Heart right ventricle (tissue), 16 donors: ENCODE data around the gene MUC16. TPM values are rescaled to one million over a fixed set of nuclear protein-coding genes. Genes with fewer than 3 reads are reported as not detected.

ENCODE experiments used
- ATAC-seq, 8 donors: fragments of 200-7000 bp; cut with Tn5 transposase; one replicate each; pipeline ENCODE4 v1.9.1; 2020; ENCODE audit warnings: mild to moderate bottlenecking in 8 of 8, moderate library complexity in 8 of 8, moderate number of reproducible peaks in 1 of 8
- DNase-seq, 2 donors: peaks; one replicate each; pipeline ENCODE4 v3.0.0-alpha.2; 2020
- H3K27ac ChIP-seq, 10 donors: fragments of 200-600 bp; sonication (generic) in 2 of 10; one replicate each; pipeline versions ENCODE4 v1.5.0 to v1.8.0; 2020 to 2022; ENCODE audit warnings: mild to moderate bottlenecking in 3 of 10
- H3K27me3 ChIP-seq, 7 donors: fragments of 200-600 bp; one replicate each; pipeline ENCODE4 v1.8.0; 2021 to 2022; ENCODE audit warnings: mild to moderate bottlenecking in 2 of 7
- H3K36me3 ChIP-seq, 9 donors: fragments of 200-600 bp; sonication (generic) in 1 of 9; one replicate each; pipeline versions ENCODE4 v1.5.0 to v1.8.0; 2020 to 2022; ENCODE audit warnings: mild to moderate bottlenecking in 2 of 9
- H3K4me1 ChIP-seq, 9 donors: fragments of 200-600 bp; sonication (generic) in 1 of 9; one replicate each; pipeline versions ENCODE4 v1.5.0 to v1.8.0; 2020 to 2022; ENCODE audit warnings: mild to moderate bottlenecking in 4 of 9
- H3K4me3 ChIP-seq, 10 donors: fragments of 200-600 bp; sonication (generic) in 2 of 10; one replicate each; pipeline versions ENCODE4 v1.5.0 to v1.8.0; 2020 to 2022; ENCODE audit warnings: mild to moderate bottlenecking in 7 of 10, moderate library complexity in 2 of 10
- H3K9me3 ChIP-seq, 11 donors: fragments of 200-600 bp in 10 of 11; sonication (generic) in 2 of 11; one replicate each; pipeline versions ENCODE4 v1.5.0 to v1.8.0; 2013 to 2022; ENCODE audit warnings: mild to moderate bottlenecking in 2 of 11, control low read depth in 1 of 11, moderate library complexity in 1 of 11
- WGBS, 2 donors: extraction: QIAGEN DNeasy Blood & Tissue Kit; methylation state at CpG; one replicate each; pipeline ENCODE4 v1.1.7; 2013; ENCODE audit warnings: inconsistent platforms in 1 of 2; 5-methylcytosine and 5-hydroxymethylcytosine counted together
- intact Hi-C, 10 donors: fragments of 100-400 bp; cut with DNase I; formaldehyde crosslinking; loops; one replicate each; pipeline versions ENCODE4 v1.11.1 to v1.14.2; 2022
- polyA plus RNA-seq, 2 donors: library from polyadenylated mRNA; stranded (reverse); fragments of 200-250 nt; gene quantifications; one replicate each; pipeline ENCODE4 v1.2.3, GENCODE V29; 2013
- total RNA-seq, 10 donors: library from RNA; stranded (reverse); fragmentation: NEBNext Ultra II Directional in 3 of 10; extraction: Animal tissue kit (Norgen Biotek cat#: 25700) in 3 of 10; gene quantifications; one replicate each; pipeline versions ENCODE4 v1.2.1 to v1.2.4, GENCODE V29; 2021 to 2023
- TF ChIP-seq, protein P1 (sequence below), 9 donors: fragments of 200-600 bp; sonication (generic) in 2 of 9; IDR thresholded peaks; one replicate each; pipeline versions ENCODE4 v1.5.0 to v1.8.0; 2021 to 2022; ENCODE audit warnings: antibody characterized with exemption in 9 of 9, mild to moderate bottlenecking in 5 of 9, moderate library complexity in 1 of 9
- donor health status: Arrhythmogenic right ventricular cardiomyopathy.
- donor health status: ischemic (EF 13 %, LVEDD 7.1; RV severe dilation, severe dysfunction).
- donor health status: healthy with polysubstance abuse.
- donor health status: DM: no; HTN: yes; CAD: no.
- donor health status: DM: no; HTN: no; CAD: no.
- donor health status: ischemic (EF 25% LVEDD 6.9; RV normal size, moderate dysfunction).
- donor health status: ischemic (EF 25% LVEDD 5.7; RV mildly dilated, moderate dysfunction).
- donor health status: healthy.
- donor health status: DM: yes; HTN: yes; CAD: no.
- donor health status: Ischemic cardiomyopathy.
- donor health status: ischemic (EF 35%, LVEDD 5.7; RV mildly dilated, moderate dysfunction).
- donor health status: nonischemic (EF 11% LVEDD 7.7; RV severe dilation, severe dysfunction).
- donor health status: DM: yes; HTN: yes; CAD: no.
- donor health status: PGD.
- donor health status: ischemic (EF 29% LVEDD 5.4; RV normal size, mild dysfunction).
- donor health status: nonischemic (EF 23%, LVEDD 6.1; RV moderate dilation, normal function).

Gene MUC16
- total and polyA plus RNA-seq, 12 donors, result under 0.01 to 0.31 (median 0.07) TPM; not detected in 7

DNA sequence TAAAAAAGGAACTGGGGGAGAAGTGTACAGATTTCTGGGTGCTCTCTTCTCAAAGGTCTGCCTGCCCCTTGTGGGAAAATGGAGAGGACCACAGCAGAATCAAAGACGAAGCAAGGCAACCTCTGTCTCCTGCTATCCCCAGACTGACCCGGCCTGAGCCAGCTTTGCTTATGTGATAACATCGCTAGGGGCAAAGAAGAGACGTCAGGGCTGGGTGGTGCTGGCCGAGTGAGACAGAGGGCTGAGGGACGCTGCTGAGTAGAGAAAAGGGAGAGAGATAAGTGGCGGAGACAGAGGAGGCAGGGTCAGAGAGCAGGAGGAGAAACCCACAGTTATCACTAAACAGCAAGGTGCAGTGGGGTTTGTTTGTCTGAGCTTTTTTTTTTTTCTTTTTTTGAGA is 4.6 kb upstream of the MUC16 start:
- 21 to 25% methylated on average over 7 of the region's 7 CpGs for WGBS, 2 donors
- intact Hi-C loops, result loop anchor here in 1 of 10 donors (2.0 kb wide), 1 partner anchor 60 kb away; no protein-coding TSS in a partner anchor
- no peak for ATAC-seq
- no peak overlapping the region for H3K27ac ChIP-seq
- no peak for DNase-seq
- TF ChIP-seq, protein P1, sequence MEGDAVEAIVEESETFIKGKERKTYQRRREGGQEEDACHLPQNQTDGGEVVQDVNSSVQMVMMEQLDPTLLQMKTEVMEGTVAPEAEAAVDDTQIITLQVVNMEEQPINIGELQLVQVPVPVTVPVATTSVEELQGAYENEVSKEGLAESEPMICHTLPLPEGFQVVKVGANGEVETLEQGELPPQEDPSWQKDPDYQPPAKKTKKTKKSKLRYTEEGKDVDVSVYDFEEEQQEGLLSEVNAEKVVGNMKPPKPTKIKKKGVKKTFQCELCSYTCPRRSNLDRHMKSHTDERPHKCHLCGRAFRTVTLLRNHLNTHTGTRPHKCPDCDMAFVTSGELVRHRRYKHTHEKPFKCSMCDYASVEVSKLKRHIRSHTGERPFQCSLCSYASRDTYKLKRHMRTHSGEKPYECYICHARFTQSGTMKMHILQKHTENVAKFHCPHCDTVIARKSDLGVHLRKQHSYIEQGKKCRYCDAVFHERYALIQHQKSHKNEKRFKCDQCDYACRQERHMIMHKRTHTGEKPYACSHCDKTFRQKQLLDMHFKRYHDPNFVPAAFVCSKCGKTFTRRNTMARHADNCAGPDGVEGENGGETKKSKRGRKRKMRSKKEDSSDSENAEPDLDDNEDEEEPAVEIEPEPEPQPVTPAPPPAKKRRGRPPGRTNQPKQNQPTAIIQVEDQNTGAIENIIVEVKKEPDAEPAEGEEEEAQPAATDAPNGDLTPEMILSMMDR (IDR thresholded peaks at IDR 0.05), result no peak
- H3K4me1 ChIP-seq, result no peaks in the 10 kb centered on the region
- H3K9me3 ChIP-seq, result peaks cover 0 to 6% (median 0%) of the 10 kb centered on the region in 11 donors
- H3K27me3 ChIP-seq, result peaks cover 0 to 24% (median 9%) of the 10 kb centered on the region in 7 donors
- H3K4me3 ChIP-seq, result no peak overlapping the region
- H3K36me3 ChIP-seq, result no peaks in the 10 kb centered on the region

DNA sequence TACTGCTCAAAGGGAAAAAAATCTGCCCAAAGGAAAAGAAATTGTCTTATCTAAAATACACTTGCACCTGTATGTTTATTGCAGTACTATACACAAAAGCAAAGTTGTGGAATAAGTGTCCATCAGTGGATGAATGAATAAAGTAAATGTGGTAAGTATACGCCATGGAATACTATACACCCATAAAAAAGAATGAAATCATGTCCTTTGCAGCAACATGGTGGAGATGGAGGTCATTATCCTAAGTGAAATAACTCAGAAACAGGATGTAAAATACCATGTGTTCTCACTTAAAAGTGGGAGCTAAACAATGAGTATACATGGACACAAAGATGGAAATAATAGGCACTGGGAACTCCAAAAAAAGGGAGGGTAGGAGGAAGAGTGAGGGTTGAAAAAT is 3.8 kb upstream of the MUC16 start:
- no peaks in the 10 kb centered on the region for H3K4me1 ChIP-seq
- H3K27ac ChIP-seq, result no peak overlapping the region
- peaks cover 0 to 6% (median 0%) of the 10 kb centered on the region in 11 donors for H3K9me3 ChIP-seq
- H3K36me3 ChIP-seq, result no peaks in the 10 kb centered on the region
- DNase-seq, result no peak
- H3K27me3 ChIP-seq, result peaks cover 0 to 31% (median 10%) of the 10 kb centered on the region in 7 donors
- intact Hi-C loops, result loop anchor here in 1 of 10 donors (2.0 kb wide), 1 partner anchor 59 kb away; no protein-coding TSS in a partner anchor
- 88 to 97% methylated on average over 1 of the region's 1 CpG for WGBS, 2 donors
- ATAC-seq, result no peak
- TF ChIP-seq, protein P1 (IDR thresholded peaks at IDR 0.05), result no peak
- no peak overlapping the region for H3K4me3 ChIP-seq

DNA sequence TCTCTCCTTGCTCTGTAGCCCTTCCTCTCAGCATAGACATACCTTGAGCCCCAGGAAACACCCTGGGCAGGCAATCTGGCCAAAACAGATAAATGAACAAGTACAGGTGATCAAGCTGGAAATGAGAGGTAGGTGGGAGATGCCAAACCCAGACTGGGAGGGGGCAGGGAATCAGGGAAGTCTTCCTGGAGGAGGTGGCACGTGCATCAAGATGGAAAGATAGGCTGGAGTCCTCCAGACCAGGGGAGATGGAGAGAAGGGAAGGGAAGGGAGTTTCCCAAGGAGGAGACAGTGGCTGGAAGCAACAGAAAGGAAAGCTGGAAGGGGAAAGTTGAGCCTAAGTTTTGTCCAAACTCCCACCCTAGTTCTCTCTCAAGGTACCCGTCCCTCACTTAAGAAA is 1.7 kb upstream of the MUC16 start:
- ATAC-seq, result no peak
- Histone ChIP-seq H3K27me3 (peaks cover 0 to 38% (median 14%) of the 10 kb centered on the region in 7 donors), H3K4me1 (no peaks in the 10 kb centered on the region), H3K27ac (no peak overlapping the region), H3K36me3 (no peaks in the 10 kb centered on the region), H3K9me3 (peaks cover 0 to 6% (median 0%) of the 10 kb centered on the region in 11 donors), H3K4me3 (no peak overlapping the region)
- intact Hi-C loops, result no loop called here
- 52 to 63% methylated on average over 2 of the region's 2 CpGs for WGBS, 2 donors
- TF ChIP-seq, protein P1 (IDR thresholded peaks at IDR 0.05), result no peak
- DNase-seq, result no peak

DNA sequence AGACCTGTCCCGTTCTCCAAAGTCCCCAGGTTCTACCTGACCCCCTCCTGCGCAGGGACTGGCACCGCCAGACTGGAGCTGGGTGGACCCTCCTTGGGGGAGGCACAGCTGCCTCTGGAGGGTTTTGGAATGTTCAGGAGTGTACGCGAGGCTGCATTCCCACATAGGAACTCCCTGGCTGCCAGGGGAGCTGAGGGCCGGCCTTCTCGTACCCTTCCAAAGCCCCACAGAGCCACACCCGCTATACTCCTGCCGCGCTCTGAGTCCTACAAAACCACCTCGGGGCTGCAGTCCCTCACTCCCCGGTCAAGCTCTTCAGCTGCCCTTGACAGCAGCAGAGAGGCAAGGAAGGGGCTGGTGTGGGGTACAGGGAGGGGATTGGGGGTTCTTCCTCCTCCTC is 484 bp upstream of the MUC16 start:
- no peaks in the 10 kb centered on the region for H3K36me3 ChIP-seq
- 68 to 70% methylated on average over 12 of the region's 12 CpGs for WGBS, 2 donors
- no peaks in the 10 kb centered on the region for H3K4me1 ChIP-seq
- H3K27me3 ChIP-seq, result peaks cover 0 to 38% (median 14%) of the 10 kb centered on the region in 7 donors
- intact Hi-C loops, result no loop called here
- DNase-seq (no peak), ATAC-seq (no peak)
- no peak overlapping the region for H3K27ac ChIP-seq
- H3K9me3 ChIP-seq, result peaks cover 0 to 6% (median 0%) of the 10 kb centered on the region in 11 donors
- H3K4me3 ChIP-seq, result no peak overlapping the region
- TF ChIP-seq, protein P1 (IDR thresholded peaks at IDR 0.05), result no peak
